Measurements from ENCODE around the gene SKAP1.
"Not testable (repeated sequence)": the region's sequence is repeated elsewhere in the genome, so short reads cannot be mapped to it uniquely, and the experiment has no call there.

Gene SKAP1

GRCh38 chr17:48328457-48328856 lies 101.6 kb downstream of the SKAP1 start:
- DNase-seq (ENCODE audit: low read depth in 2 of 2) = no peak

DNA sequence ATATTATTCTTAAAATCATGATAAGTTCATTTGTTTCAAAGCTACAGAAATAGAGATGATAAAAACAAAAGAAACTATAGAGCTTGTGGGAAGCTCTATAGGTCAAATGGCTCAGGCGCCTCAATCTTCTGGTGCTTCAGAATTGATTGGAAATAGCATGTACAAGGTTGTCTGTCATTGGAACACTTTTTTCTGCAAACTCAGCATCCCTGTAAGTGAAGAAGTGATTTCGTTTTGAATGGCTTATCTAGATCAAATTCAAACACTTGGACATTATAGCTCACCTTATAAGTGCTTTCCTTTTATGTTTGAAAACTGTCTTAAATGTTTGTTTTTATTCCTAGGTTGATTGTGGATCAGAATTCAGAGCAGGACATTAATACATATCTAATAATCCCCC lies 103.7 kb downstream of the SKAP1 start:
- no peak for DNase-seq (ENCODE audit: low read depth in 2 of 2)

DNA sequence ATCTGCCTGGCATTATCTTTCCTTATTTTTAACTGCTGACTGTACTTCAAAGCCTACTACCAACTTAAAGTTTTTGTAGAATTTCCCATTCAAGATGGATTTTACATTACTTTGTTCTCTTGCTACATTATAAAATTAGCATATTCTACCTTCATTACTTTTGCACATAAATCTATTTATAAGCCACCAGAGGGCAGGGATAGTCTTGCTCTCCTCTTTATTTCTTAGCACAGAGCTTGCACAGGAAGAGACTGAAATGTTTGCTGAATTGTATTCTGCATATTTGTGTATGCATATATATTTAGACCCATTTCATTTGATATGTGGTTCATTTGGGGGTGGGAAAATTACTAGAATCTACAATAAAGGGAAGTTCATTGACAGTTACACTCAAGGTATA lies 108.0 kb downstream of the SKAP1 start:
- DNase-seq (ENCODE audit: low read depth in 2 of 2) = no peak

DNA sequence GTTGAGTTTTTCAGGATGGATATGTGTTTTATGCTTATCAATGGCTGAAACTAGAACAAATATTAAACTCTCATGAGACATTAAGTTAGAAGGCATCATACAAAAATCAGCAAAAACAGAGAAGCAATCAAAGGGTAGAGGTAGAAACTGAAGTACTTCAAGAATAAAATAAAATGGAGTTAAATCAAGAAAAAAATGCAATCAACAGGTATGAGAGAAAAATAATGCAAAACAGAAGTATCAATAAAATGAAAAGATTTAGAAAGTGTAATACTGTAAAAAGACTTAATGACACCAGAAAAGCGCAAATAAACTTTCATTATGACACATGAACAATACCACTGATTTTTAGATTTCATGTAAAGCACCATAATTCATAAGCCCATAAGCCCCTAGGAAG lies 112.3 kb downstream of the SKAP1 start:
- DNase-seq (ENCODE audit: low read depth in 2 of 2) = no peak

DNA sequence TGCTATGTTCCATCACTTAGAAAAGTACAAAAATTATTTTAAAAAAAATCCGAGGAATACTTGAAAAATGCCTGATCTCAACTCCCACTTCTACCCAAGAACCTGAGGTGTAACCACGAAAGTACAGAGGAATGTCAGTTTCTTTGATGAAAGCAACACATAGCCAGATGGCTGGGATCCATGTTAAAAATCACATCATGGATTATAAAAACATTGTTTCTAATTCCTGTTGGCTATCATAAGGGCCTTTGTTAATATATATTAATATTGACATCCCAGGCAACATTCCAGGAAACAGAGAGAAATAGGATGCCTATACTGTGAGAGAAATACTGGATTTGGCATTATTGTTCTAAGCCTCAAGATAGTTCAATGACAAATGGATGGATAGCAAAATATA lies 115.3 kb downstream of the SKAP1 start:
- DNase-seq (ENCODE audit: low read depth in 2 of 2) = no peak

DNA sequence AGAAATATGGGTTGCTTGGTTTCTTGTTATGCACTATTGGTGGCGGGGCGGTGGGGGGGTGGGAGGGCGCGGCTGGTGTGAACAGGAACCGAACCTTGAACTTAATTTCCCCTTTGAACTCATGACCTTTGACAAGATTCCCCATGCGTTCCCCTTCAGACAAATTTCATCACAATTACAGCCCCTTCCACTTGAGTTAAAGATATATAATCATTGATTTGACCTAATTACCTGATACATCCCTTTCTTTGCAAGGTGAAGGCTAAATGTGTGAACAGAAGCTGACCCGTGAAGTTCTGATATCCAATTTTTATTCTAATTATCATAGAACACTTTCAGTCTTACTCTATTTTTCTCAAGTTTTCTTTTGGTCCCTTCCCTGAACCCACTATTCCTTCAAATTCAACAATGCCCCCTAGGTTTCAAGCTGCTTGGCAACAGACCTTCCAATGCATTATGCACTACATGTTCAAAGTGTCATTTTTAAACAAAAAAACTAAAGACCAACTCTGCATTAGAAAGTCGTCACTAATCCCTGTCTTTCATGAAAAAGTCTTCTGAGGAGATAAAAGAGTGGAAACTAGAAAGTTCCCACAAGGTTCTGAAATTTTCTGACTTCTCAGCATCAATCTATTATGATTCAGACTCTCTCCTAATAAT lies 116.8 kb downstream of the SKAP1 start:
- DNase-seq (ENCODE audit: low read depth in 2 of 2) = no peak

- no peak for DNase-seq (ENCODE audit: low read depth in 2 of 2)
These were observed 118.7 kb downstream of the SKAP1 start for GRCh38 chr17:48311324-48311723.

GRCh38 chr17:48310748-48311213 lies 119.2 kb downstream of the SKAP1 start:
- no peak for DNase-seq (ENCODE audit: low read depth in 2 of 2)

- DNase-seq (ENCODE audit: low read depth in 2 of 2) = no peak
These were observed 121.4 kb downstream of the SKAP1 start for GRCh38 chr17:48308581-48308980.

- DNase-seq (ENCODE audit: low read depth in 2 of 2) = peak; percentile 15 to 34
These were observed 122.1 kb downstream of the SKAP1 start for GRCh38 chr17:48307814-48308411.

DNA sequence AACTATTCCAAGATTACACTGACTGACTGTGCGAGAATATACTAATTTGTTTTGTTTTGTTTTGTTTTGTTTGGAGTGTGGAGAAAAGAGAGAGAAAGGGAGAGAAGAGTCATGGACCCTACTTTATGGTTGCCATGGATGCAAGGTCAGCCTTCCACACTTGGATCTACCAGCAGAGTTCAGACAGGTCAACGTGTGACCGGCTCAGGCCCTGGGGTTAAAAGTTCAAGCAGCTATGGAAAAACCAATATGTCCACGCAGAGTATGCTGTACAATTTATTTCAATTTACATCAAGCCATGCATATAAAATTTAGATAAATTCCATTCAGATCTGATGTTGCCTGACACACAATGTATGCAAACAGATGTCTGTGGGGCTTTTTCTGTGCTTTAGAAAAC lies 122.8 kb downstream of the SKAP1 start:
- no peak for DNase-seq (ENCODE audit: low read depth in 2 of 2)

DNA sequence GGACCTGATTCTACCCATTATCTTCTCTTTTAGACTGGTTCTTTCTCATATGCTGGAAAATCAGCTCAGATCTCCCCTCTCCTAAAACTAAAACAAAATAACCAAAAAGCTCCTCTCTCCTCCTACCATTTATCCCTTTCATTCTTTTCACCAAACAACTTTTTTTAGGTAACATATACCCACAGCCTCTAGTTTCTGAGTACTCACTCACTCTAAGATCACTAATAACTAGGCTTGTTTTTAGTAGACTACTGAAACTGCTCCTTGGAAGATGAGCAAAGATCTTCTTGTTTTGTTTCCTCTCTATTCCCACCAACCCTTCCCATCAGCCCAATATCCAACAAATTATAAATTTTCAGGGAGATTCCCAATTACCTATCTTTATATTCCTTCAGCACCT lies 129.0 kb downstream of the SKAP1 start:
- DNase-seq (ENCODE audit: low read depth in 2 of 2) = no peak

GRCh38 chr17:48299760-48300159 lies 130.3 kb downstream of the SKAP1 start:
- peak in 1 of 2 experiments; percentile 2 for DNase-seq (ENCODE audit: low read depth in 2 of 2)

DNA sequence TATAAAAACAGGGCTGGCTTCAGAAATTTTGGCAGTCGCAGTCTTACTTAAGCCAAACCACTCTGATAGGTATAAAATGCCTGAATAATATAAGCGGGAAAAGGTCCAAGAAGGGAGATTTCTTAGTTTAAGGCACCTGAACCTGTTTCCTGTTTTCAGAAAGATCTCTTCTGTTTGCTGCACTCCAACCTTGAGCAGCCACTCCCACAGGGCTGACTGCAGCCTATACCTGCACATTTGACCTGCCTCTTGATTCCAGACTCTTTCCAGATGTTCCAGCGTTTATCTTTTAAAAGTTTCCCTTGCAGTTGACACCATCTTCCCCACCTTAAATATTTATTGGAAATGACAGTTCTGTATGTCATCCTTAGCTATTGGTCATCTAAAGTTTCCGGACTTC lies 132.2 kb downstream of the SKAP1 start:
- no peak for DNase-seq (ENCODE audit: low read depth in 2 of 2)

- DNase-seq (ENCODE audit: low read depth in 2 of 2) = no peak
These were observed 133.6 kb downstream of the SKAP1 start for GRCh38 chr17:48296453-48296852.

GRCh38 chr17:48295362-48296288 lies 134.4 kb downstream of the SKAP1 start:
- no peak for DNase-seq (ENCODE audit: low read depth in 2 of 2)

DNA sequence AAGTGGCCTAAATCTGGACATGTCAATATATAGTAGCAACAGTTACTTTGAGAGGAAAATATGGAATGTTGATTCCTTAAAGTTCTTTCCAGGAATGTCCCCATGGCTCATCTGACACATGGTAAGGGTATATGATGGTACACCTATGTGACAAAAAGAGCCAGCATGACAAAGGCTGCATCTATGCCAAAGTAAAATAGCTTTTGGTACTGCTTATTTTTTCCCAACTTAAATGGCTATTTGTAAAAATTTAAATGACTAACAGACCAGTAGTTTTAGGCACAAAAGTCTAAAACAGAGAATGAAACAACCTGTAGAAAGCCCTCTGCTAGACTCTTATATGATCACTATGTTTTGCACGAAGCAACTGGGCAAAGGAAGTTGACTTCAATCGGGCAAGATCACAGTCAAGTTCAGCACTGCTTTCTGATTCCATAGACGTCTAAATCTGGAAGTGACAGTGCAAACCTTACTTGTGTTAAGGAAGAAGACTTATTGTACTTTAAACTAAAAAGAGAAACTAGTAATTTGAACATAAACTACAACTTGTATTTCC lies 135.1 kb downstream of the SKAP1 start:
- DNase-seq (ENCODE audit: low read depth in 2 of 2) = no peak

DNA sequence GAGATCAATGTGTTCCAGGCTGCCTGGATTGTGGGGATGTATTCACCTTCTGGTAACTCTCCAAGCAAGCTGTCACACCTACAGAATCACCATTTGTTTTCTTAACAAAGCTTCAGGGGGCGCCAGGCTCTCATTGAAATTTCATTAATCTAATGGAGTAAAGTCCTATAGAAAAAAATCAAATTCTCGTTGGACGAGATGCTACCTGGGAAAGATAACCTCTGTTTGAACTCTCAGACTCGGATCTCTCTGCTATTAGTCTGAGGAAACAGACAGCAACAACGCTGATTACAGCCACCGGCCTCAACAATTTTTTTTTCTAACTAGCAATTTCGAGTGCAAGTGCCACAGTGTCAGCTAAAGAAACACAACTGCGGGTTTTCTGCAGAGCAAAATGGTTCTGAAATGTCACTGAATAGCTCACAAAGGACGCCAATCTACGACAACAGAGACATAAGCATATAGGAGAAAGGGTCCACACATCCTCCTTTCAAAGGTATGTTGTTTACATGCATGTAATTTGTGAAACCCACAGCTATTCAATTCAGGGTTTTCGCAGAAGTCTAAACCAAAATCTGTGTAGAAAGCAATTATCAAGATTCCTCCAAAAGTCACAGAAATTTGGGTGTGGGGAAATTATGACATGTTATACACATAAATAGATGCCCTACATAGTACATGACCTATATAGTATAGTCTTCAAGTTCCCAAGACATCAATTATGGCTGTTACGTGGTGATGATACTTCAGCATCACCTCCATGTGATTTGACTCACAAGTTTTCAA lies 135.8 kb downstream of the SKAP1 start:
- DNase-seq (ENCODE audit: low read depth in 2 of 2) = no peak

DNA sequence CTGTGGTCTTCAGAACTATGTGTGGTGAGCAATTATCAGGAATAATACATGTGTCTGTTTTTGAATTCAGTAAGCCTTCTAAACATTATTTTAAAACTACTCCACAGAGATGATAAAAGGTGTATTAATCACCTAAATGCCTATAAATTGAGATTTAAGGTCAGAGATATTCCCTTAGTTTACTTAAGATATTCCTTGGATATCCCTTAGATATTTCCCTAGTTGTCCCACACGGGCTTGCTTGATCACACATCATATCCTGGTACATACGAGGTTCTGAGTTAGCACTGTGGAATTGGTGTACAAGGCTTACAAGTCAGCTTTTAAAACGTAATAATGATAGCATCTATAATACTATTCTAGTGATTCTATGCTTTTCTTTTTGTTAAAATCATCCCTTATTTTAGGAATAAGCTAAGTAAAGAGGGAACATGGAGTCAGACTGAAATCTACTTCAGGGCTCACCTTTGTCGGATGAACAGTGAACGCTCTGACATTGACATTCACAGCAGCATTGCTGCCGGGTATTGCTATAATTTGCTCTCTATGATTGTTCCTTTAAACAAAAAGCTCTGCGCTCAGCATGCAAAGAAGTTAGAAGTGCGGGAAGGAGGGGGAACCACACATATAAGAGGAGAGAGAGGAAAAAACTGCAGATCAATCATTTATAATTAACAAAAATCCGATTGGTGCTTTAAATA lies 136.5 kb downstream of the SKAP1 start:
- DNase-seq (ENCODE audit: low read depth in 2 of 2) = no peak

DNA sequence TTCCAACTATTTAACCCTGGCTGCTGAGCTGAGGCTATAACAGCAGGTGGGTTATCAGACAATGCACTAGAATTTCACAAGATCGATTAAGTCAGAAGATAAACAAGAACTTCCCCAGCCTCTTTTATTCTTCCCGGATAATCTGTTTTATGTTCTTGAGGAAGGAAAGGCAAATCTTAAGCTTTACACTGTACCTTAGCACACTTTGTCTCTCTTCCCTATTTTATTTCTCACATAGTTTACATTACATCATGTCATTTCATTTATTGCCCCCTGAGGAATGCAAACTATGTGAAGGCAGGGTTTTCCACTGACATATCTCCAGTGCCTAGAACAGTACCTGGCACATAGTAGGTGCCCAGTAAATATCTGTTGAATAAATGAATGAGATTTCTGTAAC lies 139.6 kb downstream of the SKAP1 start:
- DNase-seq (ENCODE audit: low read depth in 2 of 2) = no peak

- not testable (repeated sequence) for DNase-seq (ENCODE audit: low read depth in 2 of 2)
These were observed 143.1 kb downstream of the SKAP1 start for GRCh38 chr17:48286917-48287316.
